ENCODE results near the gene AEN.

The AEN gene

DNA sequence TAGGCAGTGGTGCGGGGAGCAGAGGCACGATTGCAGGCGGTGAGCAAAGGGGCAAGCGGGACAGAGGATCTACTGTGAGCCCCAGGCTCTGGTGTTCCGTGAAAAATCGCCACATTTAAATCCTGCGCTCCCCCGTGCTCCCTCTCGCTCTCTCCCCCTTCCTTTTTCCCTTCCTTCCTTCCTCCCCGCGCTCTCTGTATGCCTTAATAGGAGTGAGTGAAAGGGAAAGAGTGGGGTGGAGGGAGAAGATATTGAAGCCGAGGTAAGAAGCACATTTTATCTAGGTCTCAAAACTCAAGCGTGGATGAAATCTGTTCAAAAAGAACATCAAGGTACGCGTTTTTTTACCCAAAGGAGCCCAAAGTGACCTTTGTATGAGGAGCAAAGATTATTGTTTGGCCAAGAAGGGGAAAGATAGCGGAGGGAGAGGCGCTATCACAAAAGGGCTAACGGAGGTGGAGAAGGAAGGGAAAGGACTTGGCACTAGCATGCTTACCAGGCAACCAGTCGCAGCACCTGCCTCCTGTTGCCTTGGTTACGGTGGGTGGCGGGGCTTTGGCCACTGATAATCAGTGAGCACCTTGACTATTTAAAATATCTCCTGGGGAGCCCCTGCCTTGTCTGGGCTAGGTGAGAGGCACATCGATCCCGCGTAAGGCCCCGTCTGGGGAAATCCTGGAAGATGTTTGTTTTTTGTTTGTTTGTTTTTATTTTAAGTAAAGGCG is 14.9 kb upstream of the AEN start:
- peaks cover 17% of the 10 kb centered on the region for H3K4me1 Mint-ChIP-seq
- DNase-seq, result no peak
- H3K4me3 Mint-ChIP-seq, result no peak overlapping the region
- no peaks in the 10 kb centered on the region for H3K36me3 Mint-ChIP-seq
- H3K27me3 Mint-ChIP-seq, result peaks cover 90% of the 10 kb centered on the region
- no peaks in the 10 kb centered on the region for H3K9me3 Mint-ChIP-seq
- CTCF ChIA-PET, result no interaction called here
- no peak overlapping the region for H3K27ac Mint-ChIP-seq

DNA sequence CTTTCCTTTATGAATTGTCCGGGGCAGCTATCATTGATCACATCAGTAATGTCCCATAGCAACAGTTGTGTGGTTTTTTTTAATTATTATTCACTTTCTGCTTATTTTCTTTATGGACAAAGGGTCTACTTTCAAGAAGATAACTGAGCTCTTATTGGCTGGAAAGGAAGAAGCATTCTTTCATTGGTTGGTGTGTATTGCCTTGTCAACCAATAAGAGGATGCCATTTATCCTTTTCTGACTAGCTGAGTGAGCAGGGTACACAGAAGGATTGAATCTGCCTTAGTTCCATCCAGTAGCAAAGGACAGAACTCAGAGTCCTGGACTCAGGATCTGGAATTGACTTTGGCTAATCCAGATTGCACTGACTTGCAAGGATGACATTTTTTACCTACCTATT is 13.2 kb upstream of the AEN start:
- H3K4me3 Mint-ChIP-seq, result no peak overlapping the region
- DNase-seq, result no peak
- peaks cover 17% of the 10 kb centered on the region for H3K4me1 Mint-ChIP-seq
- peaks cover 98% of the 10 kb centered on the region for H3K27me3 Mint-ChIP-seq
- no peaks in the 10 kb centered on the region for H3K36me3 Mint-ChIP-seq
- no peaks in the 10 kb centered on the region for H3K9me3 Mint-ChIP-seq
- CTCF ChIA-PET, result no interaction called here
- no peak overlapping the region for H3K27ac Mint-ChIP-seq

DNA sequence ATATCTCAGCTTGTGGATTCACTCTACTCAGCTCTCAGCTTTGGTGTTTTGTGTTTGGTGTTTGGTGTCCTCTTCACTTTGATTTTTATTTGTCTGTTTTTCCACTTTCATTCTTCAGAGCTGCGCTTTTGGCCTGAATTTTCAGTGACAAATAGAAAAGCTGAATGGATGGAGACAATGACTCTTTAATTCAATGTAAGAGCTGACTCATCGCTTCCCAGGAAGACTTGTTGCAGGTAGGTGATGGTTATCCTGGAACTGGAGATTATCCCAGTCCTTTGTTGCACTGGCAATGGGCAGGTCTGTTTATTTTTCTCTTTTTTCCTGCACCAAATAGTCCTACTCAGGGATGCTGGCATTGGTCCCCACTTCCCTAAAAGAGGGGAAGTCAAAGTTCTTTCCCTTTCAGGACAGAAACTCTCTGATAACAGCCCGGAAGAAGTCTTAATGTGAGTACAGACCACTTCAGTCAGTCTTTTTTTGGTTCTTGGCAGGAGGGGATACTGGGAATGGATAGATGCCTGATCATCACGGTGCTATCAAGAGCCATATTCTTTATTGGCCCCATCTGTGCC is 12.4 kb upstream of the AEN start:
- Mint-ChIP-seq H3K4me1 (peaks cover 17% of the 10 kb centered on the region), H3K27ac (no peak overlapping the region), H3K4me3 (no peak overlapping the region), H3K27me3 (peaks cover 99% of the 10 kb centered on the region), H3K9me3 (no peaks in the 10 kb centered on the region), H3K36me3 (no peaks in the 10 kb centered on the region)
- CTCF ChIA-PET, result no interaction called here
- DNase-seq, result no peak

DNA sequence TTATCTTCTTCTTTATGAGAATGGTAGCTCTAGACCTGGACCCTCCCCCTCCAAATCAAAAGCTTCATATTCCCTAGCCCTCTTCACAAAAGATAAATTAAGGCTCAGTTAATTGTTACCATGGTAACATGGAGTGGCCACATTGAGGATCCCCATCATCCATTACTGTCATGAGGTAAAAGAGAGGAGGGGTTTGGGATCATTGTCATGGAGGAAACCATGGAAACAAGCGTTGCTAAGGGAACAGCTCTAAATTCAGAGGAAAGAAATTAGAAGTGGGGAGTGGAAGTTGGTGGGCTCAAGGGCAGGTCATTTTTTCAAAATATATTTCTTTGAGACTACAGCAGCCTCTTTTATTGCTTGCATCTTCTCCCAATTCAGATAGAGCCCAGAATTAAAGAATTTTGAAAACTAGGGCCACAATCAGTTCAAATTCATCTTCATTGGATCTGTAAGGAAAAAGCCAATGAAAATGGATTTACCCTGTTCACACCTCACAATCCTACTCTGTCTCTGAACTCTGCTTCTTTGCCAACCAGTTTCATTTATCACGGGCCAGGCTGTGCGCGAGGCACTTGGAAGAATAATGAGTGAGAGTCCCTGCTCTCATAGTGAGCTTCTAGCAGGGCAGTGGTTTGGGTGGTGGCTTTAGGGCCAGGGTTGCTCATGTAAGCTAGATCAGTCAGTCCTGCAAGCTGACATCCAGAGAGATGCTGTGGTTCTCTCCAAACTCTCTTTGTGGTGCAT is 11.6 kb upstream of the AEN start:
- H3K4me1 Mint-ChIP-seq, result peaks cover 15% of the 10 kb centered on the region
- H3K4me3 Mint-ChIP-seq, result no peak overlapping the region
- no peaks in the 10 kb centered on the region for H3K36me3 Mint-ChIP-seq
- CTCF ChIA-PET, result no interaction called here
- H3K27me3 Mint-ChIP-seq, result peaks cover 97% of the 10 kb centered on the region
- DNase-seq, result no peak
- no peak overlapping the region for H3K27ac Mint-ChIP-seq
- H3K9me3 Mint-ChIP-seq, result no peaks in the 10 kb centered on the region

DNA sequence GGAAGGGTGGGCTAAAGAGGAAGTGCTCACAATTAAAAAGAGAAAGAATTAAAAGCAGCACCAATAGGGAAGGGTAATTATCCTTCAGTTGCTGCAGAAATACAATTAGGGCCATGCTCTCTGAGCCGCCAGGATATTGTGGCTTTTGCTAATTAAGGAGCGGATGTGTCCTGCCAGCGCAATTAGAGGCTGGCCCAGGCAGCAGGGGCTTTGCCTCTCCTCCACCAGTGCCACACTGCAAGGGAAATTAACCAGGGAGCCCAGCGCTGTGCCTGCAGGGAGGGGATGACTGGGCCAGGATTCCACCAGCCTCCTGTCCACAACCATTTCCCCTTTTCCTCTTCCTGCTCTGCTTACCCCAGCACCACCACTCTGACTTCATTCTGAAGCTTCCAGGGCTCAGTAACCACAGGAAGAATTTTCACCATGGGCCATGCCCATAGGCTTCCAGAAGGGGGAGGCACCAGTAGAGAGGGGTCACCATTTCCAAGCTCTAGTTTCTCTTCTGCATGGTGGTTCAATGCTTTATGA is 10.4 kb upstream of the AEN start:
- H3K27me3 Mint-ChIP-seq, result peaks cover 94% of the 10 kb centered on the region
- no peaks in the 10 kb centered on the region for H3K36me3 Mint-ChIP-seq
- peaks cover 6% of the 10 kb centered on the region for H3K4me1 Mint-ChIP-seq
- no peaks in the 10 kb centered on the region for H3K9me3 Mint-ChIP-seq
- DNase-seq, result no peak
- H3K4me3 Mint-ChIP-seq, result no peak overlapping the region
- no peak overlapping the region for H3K27ac Mint-ChIP-seq
- CTCF ChIA-PET, result no interaction called here

DNA sequence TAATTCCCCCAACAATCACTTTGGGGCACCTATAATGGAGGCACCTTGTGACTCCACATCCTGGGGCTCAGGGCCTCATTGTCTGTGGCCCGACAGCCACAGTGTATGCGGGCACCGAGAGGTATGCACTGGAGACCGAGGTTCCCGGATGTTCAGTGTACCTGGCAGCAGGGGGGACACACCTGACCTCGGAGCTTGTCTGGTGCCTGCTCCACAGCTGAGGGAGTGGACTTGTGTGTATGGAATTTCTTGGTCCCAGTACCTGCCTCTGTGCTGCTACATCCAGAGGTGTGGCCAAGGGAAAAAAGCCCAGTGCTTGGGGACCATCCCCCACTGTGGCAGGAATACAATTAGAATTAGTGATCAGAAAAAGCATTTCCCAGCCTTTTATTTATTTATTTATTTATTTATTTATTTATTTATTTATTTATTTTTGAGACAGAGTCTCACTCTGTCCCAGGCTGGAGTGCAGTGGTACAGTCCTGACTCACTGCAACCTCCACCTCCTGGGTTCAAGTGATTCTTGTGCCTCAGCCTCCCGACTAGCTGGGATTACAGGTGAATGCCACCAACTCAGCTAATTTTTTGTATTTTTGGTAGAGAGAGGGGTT is 8.8 kb upstream of the AEN start:
- no peaks in the 10 kb centered on the region for H3K9me3 Mint-ChIP-seq
- peaks cover 3% of the 10 kb centered on the region for H3K4me1 Mint-ChIP-seq
- H3K36me3 Mint-ChIP-seq, result no peaks in the 10 kb centered on the region
- no peak overlapping the region for H3K4me3 Mint-ChIP-seq
- CTCF ChIA-PET, result no interaction called here
- H3K27ac Mint-ChIP-seq, result no peak overlapping the region
- H3K27me3 Mint-ChIP-seq, result peaks cover 84% of the 10 kb centered on the region
- DNase-seq, result no peak

DNA sequence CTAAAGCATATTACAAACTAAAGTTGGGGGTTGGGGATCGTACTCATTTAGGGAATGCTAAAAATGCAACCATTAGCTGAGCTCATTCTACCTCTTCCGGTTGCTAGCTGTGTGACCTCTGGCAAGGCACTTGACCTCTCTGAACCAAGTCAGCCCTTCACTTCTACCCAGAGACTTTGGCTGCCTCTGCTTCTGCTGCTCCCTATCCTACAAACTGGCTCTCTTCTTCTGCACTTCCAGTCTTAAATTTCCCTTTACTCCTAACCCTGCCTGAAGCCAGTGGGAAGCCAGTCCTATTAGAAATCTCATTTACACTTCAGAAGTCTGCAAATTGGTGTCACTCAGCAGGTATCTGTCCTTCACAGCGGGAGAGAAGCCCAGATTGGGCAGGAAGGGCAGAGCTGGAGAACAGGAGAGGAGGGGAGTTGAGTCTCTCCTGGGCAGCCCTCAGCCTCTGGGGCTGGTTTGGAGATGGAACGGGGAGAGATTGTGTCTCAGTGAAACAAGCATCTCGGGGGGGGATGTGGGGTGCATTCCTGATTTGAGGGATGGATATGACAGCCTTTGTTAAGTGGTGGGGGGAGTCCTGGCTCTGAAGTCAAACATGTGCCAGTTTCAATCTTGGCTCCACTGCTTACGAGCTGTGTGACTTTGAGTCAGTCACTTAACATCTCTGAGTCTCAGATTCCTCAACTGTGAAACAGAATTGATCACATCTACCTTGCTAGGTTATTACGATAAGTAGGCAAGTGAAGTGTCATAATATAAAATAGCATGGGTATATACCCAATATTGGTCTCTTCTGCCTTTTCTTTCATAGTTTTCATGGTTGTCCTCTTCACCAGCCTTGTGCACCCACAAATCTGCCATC is 7.8 kb upstream of the AEN start:
- CTCF ChIA-PET, result interaction anchor here (0.9 kb wide), 1 partner anchor 46 kb away, joined by 3 read pairs; no protein-coding TSS in a partner anchor
- Mint-ChIP-seq H3K4me3 (no peak overlapping the region), H3K27ac (no peak overlapping the region), H3K27me3 (peaks cover 74% of the 10 kb centered on the region), H3K9me3 (no peaks in the 10 kb centered on the region), H3K4me1 (peaks cover 3% of the 10 kb centered on the region), H3K36me3 (no peaks in the 10 kb centered on the region)
- no peak for DNase-seq

DNA sequence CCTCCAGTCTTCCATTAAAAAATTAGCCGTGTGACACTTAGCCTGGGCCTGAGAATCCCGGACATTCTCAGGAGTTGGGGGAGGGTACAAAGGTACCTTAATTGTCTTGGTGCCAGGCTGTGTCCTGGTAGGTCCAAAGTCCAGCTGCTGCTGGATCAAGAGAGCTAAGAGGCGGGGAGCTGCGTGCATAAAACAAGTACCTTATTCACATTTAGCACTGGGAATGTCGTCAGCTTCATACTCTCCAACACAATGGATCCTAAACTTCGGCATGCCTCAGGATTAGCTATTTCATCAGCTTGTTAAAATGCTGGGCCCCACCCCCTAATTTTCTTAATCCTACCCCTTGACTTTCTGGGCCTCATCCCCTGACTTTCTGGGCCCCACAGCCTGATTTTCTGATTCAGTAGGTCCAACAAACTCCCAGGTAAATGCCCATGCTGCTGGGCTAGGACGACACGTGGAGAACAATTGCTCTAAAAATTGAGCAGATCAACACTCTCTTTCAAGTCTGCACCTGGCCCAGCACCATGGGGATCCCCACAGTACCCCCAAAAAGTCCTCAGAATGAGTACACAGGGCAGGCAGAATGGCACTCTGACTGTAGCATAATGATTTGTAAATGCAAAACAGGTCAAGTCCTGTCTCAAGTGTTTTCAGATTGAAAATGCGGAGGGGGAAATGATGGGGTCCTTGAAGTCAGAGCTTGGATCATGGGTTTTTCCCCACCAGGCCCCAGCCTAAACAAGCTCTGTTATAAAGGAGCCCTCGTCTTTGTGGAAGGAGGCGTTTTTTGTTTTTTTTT is 5.6 kb upstream of the AEN start:
- DNase-seq, result no peak
- CTCF ChIA-PET, result interaction anchor here (1.0 kb wide), 1 partner anchor 141 kb away, joined by 4 read pairs; no protein-coding TSS in a partner anchor
- peaks cover 52% of the 10 kb centered on the region for H3K27me3 Mint-ChIP-seq
- no peak overlapping the region for H3K27ac Mint-ChIP-seq
- H3K36me3 Mint-ChIP-seq, result no peaks in the 10 kb centered on the region
- H3K9me3 Mint-ChIP-seq, result no peaks in the 10 kb centered on the region
- no peak overlapping the region for H3K4me3 Mint-ChIP-seq
- H3K4me1 Mint-ChIP-seq, result peaks cover 6% of the 10 kb centered on the region

DNA sequence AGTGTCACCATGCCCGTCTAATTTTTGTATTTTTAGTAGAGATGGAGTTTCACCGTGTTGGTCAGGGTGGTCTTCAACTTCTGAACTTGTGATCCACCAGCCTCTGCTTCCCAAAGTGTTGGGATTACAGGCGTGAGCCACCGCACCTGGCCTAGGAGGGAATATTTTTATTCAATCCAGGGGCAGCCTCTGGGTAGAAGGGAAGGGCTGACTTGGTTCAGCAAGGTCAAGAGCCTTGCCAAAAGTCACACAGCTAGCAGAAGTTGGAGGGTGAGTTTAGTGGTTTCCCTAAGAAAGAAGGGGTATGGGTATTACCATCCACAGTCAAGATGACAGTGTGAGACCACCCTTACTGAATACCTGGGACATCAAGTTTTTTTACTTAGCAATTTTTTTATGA is 4.9 kb upstream of the AEN start:
- peaks cover 49% of the 10 kb centered on the region for H3K27me3 Mint-ChIP-seq
- no peaks in the 10 kb centered on the region for H3K9me3 Mint-ChIP-seq
- H3K27ac Mint-ChIP-seq, result no peak overlapping the region
- H3K4me1 Mint-ChIP-seq, result peaks cover 12% of the 10 kb centered on the region
- no peak for DNase-seq
- H3K4me3 Mint-ChIP-seq, result no peak overlapping the region
- H3K36me3 Mint-ChIP-seq, result no peaks in the 10 kb centered on the region
- CTCF ChIA-PET, result interaction anchor here (1.0 kb wide), 1 partner anchor 142 kb away, joined by 4 read pairs; no protein-coding TSS in a partner anchor

- CTCF ChIA-PET, result interaction anchor here (0.6 kb wide), 1 partner anchor 86 kb away, joined by 3 read pairs; no protein-coding TSS in a partner anchor
- H3K4me1 Mint-ChIP-seq, result peaks cover 14% of the 10 kb centered on the region
- no peak overlapping the region for H3K4me3 Mint-ChIP-seq
- no peak overlapping the region for H3K27ac Mint-ChIP-seq
- peaks cover under 1% of the 10 kb centered on the region for H3K36me3 Mint-ChIP-seq
- no peak for DNase-seq
- peaks cover 40% of the 10 kb centered on the region for H3K27me3 Mint-ChIP-seq
- no peaks in the 10 kb centered on the region for H3K9me3 Mint-ChIP-seq
Observed at GRCh38 chr15:88617031-88617722, 4.0 kb upstream of the AEN start.

GRCh38 chr15:88617790-88618189 is 3.4 kb upstream of the AEN start:
- CTCF ChIA-PET, result no interaction called here
- peaks cover 19% of the 10 kb centered on the region for H3K4me1 Mint-ChIP-seq
- peaks cover 34% of the 10 kb centered on the region for H3K27me3 Mint-ChIP-seq
- H3K36me3 Mint-ChIP-seq, result peaks cover 6% of the 10 kb centered on the region
- no peak overlapping the region for H3K4me3 Mint-ChIP-seq
- DNase-seq, result no peak
- H3K9me3 Mint-ChIP-seq, result no peaks in the 10 kb centered on the region
- H3K27ac Mint-ChIP-seq, result no peak overlapping the region

- H3K27me3 Mint-ChIP-seq, result peaks cover 25% of the 10 kb centered on the region
- H3K36me3 Mint-ChIP-seq, result peaks cover 11% of the 10 kb centered on the region
- no peak for DNase-seq
- no peak overlapping the region for H3K27ac Mint-ChIP-seq
- H3K4me3 Mint-ChIP-seq, result no peak overlapping the region
- CTCF ChIA-PET, result no interaction called here
- no peaks in the 10 kb centered on the region for H3K9me3 Mint-ChIP-seq
- H3K4me1 Mint-ChIP-seq, result peaks cover 28% of the 10 kb centered on the region
Observed at GRCh38 chr15:88618686-88619085, 2.5 kb upstream of the AEN start.
